A549 (cell line): Measurements from ENCODE around the gene NPTX2.

Experiments used
- CBX8 ChIP-seq: fragments of 200-600 bp; sonication (generic); IDR thresholded peaks from 2 replicates; pipeline ENCODE4 v1.6.1; 2016
- CEBPB ChIP-seq, 2 experiments: fragments of >200 bp in 1 of 2; sonication (Bioruptor Twin) in 1 of 2; formaldehyde crosslinking in 1 of 2; IDR thresholded peaks; 2 replicates each; pipeline ENCODE4 v1.6.1; 2012 to 2016
- CHD4 ChIP-seq: fragments of 200-600 bp; sonication (generic); IDR thresholded peaks from 2 replicates; pipeline ENCODE4 v1.6.1; 2016; ENCODE audit warnings: antibody characterized with exemption, mild to moderate bottlenecking, borderline replicate concordance
- EHMT2 ChIP-seq: fragments of 200-600 bp; sonication (generic); IDR thresholded peaks from 2 replicates; pipeline ENCODE4 v1.6.1; 2016; ENCODE audit warnings: antibody characterized with exemption, low read depth, mild to moderate bottlenecking, moderate library complexity
- EP300 ChIP-seq, 2 experiments: fragments of >200 bp; sonication (Bioruptor Twin); formaldehyde crosslinking; IDR thresholded peaks; 2 replicates in 1 of 2; 3 replicates in 1 of 2; pipeline ENCODE4 v1.6.1; 2016 to 2017
- MAFK ChIP-seq: fragments of 450-650 bp; IDR thresholded peaks from 2 replicates; pipeline ENCODE4 v1.6.1; 2014; ENCODE audit not compliant: partially characterized antibody
- POLR2A ChIP-seq: IDR thresholded peaks from 2 replicates; pipeline ENCODE4 v1.6.1; 2012; ENCODE audit warnings: mild to moderate bottlenecking, low read length
- POLR2AphosphoS2 ChIP-seq: conservative IDR thresholded peaks from 2 replicates; pipeline ENCODE4 v1.6.1; 2012; ENCODE audit warnings: low read length, improper control_type of control experiment, inconsistent platforms
- RFX5 ChIP-seq: fragments of 450-650 bp; IDR thresholded peaks from 2 replicates; pipeline ENCODE4 v1.7.1; 2014; ENCODE audit warnings: antibody characterized with exemption, mild to moderate bottlenecking, moderate library complexity
- TF ChIP-seq, protein P1 (sequence below): fragments of >200 bp; sonication (Bioruptor Twin); formaldehyde crosslinking; IDR thresholded peaks from 3 replicates; pipeline ENCODE4 v1.5.1; 2016
- TF ChIP-seq, protein P2 (sequence below): IDR thresholded peaks from 2 replicates; pipeline ENCODE4 v1.6.1; 2012; ENCODE audit warnings: low read depth, borderline replicate concordance
- TF ChIP-seq, protein P3 (sequence below): fragments of 450-650 bp; IDR thresholded peaks from 2 replicates; pipeline ENCODE4 v1.6.1; 2014; ENCODE audit warnings: antibody characterized with exemption
- TF ChIP-seq, protein P4 (sequence below): fragments of 200-600 bp; sonication (generic); IDR thresholded peaks from 2 replicates; pipeline ENCODE4 v1.6.1; 2016; ENCODE audit warnings: antibody characterized with exemption, mild to moderate bottlenecking, moderate library complexity
- TF ChIP-seq, protein P5 (sequence below): fragments of 250-450 bp; sonication (Bioruptor Pico); IDR thresholded peaks from 2 replicates; pipeline ENCODE4 v1.5.0; 2020; ENCODE audit warnings: low read depth, mild to moderate bottlenecking, moderate library complexity

DNA sequence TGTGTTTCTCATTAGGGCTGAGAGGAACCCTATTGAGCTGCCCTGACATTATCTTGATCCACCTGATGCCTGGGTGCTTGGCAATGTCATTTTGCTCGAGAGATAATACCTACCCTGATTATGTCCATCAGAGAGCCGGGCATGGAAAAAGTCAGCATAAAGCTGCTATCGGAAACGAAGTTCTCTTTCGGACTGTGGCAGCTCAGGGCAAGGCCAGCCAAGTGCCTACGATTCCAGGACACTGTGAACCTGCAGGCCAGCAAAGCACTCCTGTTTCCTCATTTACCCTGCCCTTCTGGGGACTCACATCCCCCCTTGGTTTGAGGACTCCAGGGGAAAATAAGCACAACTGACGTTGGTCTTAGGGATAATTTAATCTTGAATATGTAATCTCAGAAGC is 25.2 kb upstream of the NPTX2 start:
- TF ChIP-seq, protein P1, sequence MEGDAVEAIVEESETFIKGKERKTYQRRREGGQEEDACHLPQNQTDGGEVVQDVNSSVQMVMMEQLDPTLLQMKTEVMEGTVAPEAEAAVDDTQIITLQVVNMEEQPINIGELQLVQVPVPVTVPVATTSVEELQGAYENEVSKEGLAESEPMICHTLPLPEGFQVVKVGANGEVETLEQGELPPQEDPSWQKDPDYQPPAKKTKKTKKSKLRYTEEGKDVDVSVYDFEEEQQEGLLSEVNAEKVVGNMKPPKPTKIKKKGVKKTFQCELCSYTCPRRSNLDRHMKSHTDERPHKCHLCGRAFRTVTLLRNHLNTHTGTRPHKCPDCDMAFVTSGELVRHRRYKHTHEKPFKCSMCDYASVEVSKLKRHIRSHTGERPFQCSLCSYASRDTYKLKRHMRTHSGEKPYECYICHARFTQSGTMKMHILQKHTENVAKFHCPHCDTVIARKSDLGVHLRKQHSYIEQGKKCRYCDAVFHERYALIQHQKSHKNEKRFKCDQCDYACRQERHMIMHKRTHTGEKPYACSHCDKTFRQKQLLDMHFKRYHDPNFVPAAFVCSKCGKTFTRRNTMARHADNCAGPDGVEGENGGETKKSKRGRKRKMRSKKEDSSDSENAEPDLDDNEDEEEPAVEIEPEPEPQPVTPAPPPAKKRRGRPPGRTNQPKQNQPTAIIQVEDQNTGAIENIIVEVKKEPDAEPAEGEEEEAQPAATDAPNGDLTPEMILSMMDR: no peak
- TF ChIP-seq CHD4 (no peak), POLR2A (no peak), RFX5 (no peak), CBX8 (no peak), EHMT2 (no peak), POLR2AphosphoS2 (no peak), CEBPB (IDR thresholded peaks at IDR 0.05) (no peak), EP300 (IDR thresholded peaks at IDR 0.05) (no peak), MAFK (no peak)
- TF ChIP-seq, protein P2, sequence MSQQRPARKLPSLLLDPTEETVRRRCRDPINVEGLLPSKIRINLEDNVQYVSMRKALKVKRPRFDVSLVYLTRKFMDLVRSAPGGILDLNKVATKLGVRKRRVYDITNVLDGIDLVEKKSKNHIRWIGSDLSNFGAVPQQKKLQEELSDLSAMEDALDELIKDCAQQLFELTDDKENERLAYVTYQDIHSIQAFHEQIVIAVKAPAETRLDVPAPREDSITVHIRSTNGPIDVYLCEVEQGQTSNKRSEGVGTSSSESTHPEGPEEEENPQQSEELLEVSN: no peak
- TF ChIP-seq, protein P3, sequence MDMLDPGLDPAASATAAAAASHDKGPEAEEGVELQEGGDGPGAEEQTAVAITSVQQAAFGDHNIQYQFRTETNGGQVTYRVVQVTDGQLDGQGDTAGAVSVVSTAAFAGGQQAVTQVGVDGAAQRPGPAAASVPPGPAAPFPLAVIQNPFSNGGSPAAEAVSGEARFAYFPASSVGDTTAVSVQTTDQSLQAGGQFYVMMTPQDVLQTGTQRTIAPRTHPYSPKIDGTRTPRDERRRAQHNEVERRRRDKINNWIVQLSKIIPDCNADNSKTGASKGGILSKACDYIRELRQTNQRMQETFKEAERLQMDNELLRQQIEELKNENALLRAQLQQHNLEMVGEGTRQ: no peak
- TF ChIP-seq, protein P4, sequence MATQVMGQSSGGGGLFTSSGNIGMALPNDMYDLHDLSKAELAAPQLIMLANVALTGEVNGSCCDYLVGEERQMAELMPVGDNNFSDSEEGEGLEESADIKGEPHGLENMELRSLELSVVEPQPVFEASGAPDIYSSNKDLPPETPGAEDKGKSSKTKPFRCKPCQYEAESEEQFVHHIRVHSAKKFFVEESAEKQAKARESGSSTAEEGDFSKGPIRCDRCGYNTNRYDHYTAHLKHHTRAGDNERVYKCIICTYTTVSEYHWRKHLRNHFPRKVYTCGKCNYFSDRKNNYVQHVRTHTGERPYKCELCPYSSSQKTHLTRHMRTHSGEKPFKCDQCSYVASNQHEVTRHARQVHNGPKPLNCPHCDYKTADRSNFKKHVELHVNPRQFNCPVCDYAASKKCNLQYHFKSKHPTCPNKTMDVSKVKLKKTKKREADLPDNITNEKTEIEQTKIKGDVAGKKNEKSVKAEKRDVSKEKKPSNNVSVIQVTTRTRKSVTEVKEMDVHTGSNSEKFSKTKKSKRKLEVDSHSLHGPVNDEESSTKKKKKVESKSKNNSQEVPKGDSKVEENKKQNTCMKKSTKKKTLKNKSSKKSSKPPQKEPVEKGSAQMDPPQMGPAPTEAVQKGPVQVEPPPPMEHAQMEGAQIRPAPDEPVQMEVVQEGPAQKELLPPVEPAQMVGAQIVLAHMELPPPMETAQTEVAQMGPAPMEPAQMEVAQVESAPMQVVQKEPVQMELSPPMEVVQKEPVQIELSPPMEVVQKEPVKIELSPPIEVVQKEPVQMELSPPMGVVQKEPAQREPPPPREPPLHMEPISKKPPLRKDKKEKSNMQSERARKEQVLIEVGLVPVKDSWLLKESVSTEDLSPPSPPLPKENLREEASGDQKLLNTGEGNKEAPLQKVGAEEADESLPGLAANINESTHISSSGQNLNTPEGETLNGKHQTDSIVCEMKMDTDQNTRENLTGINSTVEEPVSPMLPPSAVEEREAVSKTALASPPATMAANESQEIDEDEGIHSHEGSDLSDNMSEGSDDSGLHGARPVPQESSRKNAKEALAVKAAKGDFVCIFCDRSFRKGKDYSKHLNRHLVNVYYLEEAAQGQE: no peak
- TF ChIP-seq, protein P5, sequence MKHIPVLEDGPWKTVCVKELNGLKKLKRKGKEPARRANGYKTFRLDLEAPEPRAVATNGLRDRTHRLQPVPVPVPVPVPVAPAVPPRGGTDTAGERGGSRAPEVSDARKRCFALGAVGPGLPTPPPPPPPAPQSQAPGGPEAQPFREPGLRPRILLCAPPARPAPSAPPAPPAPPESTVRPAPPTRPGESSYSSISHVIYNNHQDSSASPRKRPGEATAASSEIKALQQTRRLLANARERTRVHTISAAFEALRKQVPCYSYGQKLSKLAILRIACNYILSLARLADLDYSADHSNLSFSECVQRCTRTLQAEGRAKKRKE (CRISPR knock-in tag): no peak
